ENCODE measurements around the gene CBR3. TPM values are rescaled to one million over a fixed set of nuclear protein-coding genes. Genes with fewer than 3 reads are reported as not detected.

Gene CBR3
- total RNA-seq (1.5 TPM), polyA plus RNA-seq (9.1 TPM)
- long read RNA-seq, donor 1, partial matches to known transcripts, result 0 of 1 reads
- long read RNA-seq, donor 1, other reads (novel, unspliced or antisense), result 0 of 1 reads
- long read RNA-seq, donor 2, partial matches to known transcripts, result 0 of 2 reads
- long read RNA-seq, donor 2, other reads (novel, unspliced or antisense), result 0 of 2 reads
- long read RNA-seq, donor 3, result 0 reads
- long read RNA-seq, donor 4, result 0 reads
- long read RNA-seq, donor 5, partial matches to known transcripts, result 0 of 2 reads
- long read RNA-seq, donor 5, other reads (novel, unspliced or antisense), result 0 of 2 reads
- long read RNA-seq, donor 6, partial matches to known transcripts, result 0 of 1 reads
- long read RNA-seq, donor 6, other reads (novel, unspliced or antisense), result 0 of 1 reads
- long read RNA-seq, donor 7, partial matches to known transcripts, result 0 of 1 reads
- long read RNA-seq, donor 7, other reads (novel, unspliced or antisense), result 0 of 1 reads
- long read RNA-seq, donor 8, result 0 reads
- long read RNA-seq, donor 9, partial matches to known transcripts, result 0 of 1 reads
- long read RNA-seq, donor 9, other reads (novel, unspliced or antisense), result 0 of 1 reads
- long read RNA-seq, donor 10, result 0 reads

DNA sequence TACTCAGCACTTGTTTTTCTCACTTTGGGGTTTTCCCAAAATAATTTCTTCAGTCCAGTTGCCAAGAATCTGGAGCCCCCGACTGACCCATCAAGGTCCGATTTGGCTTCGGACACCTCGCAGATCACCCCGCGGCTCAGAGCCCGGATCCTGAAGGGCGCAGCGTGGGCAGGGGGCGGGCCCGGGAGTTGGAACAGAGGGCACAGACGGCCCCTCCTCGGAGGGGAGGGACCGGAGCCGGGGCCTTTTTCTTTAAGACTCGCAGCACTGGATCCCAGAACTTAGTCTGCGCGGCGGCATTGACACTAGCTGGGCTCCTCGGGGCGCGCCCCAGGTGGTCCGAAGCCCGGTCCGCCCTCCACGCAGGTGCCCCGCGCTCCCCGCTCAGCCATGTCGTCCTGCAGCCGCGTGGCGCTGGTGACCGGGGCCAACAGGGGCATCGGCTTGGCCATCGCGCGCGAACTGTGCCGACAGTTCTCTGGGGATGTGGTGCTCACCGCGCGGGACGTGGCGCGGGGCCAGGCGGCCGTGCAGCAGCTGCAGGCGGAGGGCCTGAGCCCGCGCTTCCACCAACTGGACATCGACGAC is at the start of gene CBR3:
CBR3 (plus strand) TSS at position 277 of the 588 bp plus-strand sequence; CDS start at position 391, 114 bp downstream.
- Histone ChIP-seq H3K4me1 (ENCODE audit: control insufficient read depth in 2 of 2, insufficient read depth in 2 of 2, low read length in 2 of 2) (peaks cover 15 to 23% of the 10 kb centered on the region in 2 donors), H3K9me3 (ENCODE audit: control insufficient read depth in 2 of 2, insufficient read depth in 1 of 2, low read length in 1 of 2) (no peaks in the 10 kb centered on the region), H3K36me3 (ENCODE audit: control insufficient read depth in 2 of 2, insufficient read depth in 2 of 2, low read length in 1 of 2) (no peaks in the 10 kb centered on the region), H3K4me3 (ENCODE audit: low read length in 2 of 2) (peak within 1 kb of the TSS; percentile 43 to 60), H3K27me3 (ENCODE audit: control insufficient read depth in 2 of 2, insufficient read depth in 1 of 2, low read length in 1 of 2) (peaks cover 40 to 81% of the 10 kb centered on the region in 2 donors), H3K27ac (ENCODE audit: low read depth in 1 of 2, low read length in 1 of 2) (peak within 1 kb of the TSS; percentile 37 to 68)
- under 1% methylated on average over 53 of the region's 53 CpGs for WGBS
- DNase-seq (ENCODE audit: low read depth in 6 of 9, low spot score in 9 of 9), result peak in 1 of 9 donors; percentile 33

GRCh38 chr21:36087362-36088138 is 47.3 kb upstream of the CBR3 start:
- 90% methylated on average over 6 of the region's 6 CpGs for WGBS
- H3K4me3 ChIP-seq (ENCODE audit: low read length in 2 of 2), result no peak overlapping the region
- H3K9me3 ChIP-seq (ENCODE audit: control insufficient read depth in 2 of 2, insufficient read depth in 1 of 2, low read length in 1 of 2), result peaks cover 0 to 1% of the 10 kb centered on the region in 2 donors
- no peak overlapping the region for H3K27ac ChIP-seq (ENCODE audit: low read depth in 1 of 2, low read length in 1 of 2)
- DNase-seq (ENCODE audit: low read depth in 6 of 9, low spot score in 9 of 9), result no peak
- H3K4me1 ChIP-seq (ENCODE audit: control insufficient read depth in 2 of 2, insufficient read depth in 2 of 2, low read length in 2 of 2), result no peaks in the 10 kb centered on the region
- H3K36me3 ChIP-seq (ENCODE audit: control insufficient read depth in 2 of 2, insufficient read depth in 2 of 2, low read length in 1 of 2), result no peaks in the 10 kb centered on the region
- no peaks in the 10 kb centered on the region for H3K27me3 ChIP-seq (ENCODE audit: control insufficient read depth in 2 of 2, insufficient read depth in 1 of 2, low read length in 1 of 2)

- DNase-seq (ENCODE audit: low read depth in 6 of 9, low spot score in 9 of 9), result no peak
- Histone ChIP-seq H3K36me3 (ENCODE audit: control insufficient read depth in 2 of 2, insufficient read depth in 2 of 2, low read length in 1 of 2) (no peaks in the 10 kb centered on the region), H3K9me3 (ENCODE audit: control insufficient read depth in 2 of 2, insufficient read depth in 1 of 2, low read length in 1 of 2) (peaks cover 2 to 22% of the 10 kb centered on the region in 2 donors), H3K4me1 (ENCODE audit: control insufficient read depth in 2 of 2, insufficient read depth in 2 of 2, low read length in 2 of 2) (no peaks in the 10 kb centered on the region), H3K27ac (ENCODE audit: low read depth in 1 of 2, low read length in 1 of 2) (no peak overlapping the region), H3K4me3 (ENCODE audit: low read length in 2 of 2) (no peak overlapping the region), H3K27me3 (ENCODE audit: control insufficient read depth in 2 of 2, insufficient read depth in 1 of 2, low read length in 1 of 2) (no peaks in the 10 kb centered on the region)
- WGBS, result 98% methylated on average over 3 of the region's 3 CpGs
Observed at GRCh38 chr21:36089946-36090345, 44.9 kb upstream of the CBR3 start.

DNA sequence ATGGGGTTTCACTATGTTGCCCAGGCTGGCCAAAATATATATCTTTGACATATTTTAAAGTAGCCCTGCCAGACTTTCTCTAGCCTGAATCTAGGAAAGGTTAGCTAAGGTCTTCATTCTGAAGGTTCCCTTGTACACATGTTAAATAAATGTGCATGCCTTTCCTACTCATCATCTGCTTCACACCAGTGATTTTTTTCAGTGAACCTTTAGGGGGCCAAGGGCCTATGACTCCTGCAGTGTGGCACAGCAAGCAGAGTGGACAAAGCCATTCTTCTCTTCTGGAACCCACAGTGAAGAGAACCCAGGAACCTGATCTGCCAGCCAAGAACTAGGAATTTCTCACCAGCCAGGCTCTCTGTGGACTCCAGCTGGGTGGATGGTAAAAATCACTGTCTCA is 42.2 kb upstream of the CBR3 start:
- DNase-seq (ENCODE audit: low read depth in 6 of 9, low spot score in 9 of 9), result no peak
- Histone ChIP-seq H3K4me1 (ENCODE audit: control insufficient read depth in 2 of 2, insufficient read depth in 2 of 2, low read length in 2 of 2) (no peaks in the 10 kb centered on the region), H3K36me3 (ENCODE audit: control insufficient read depth in 2 of 2, insufficient read depth in 2 of 2, low read length in 1 of 2) (no peaks in the 10 kb centered on the region), H3K27me3 (ENCODE audit: control insufficient read depth in 2 of 2, insufficient read depth in 1 of 2, low read length in 1 of 2) (no peaks in the 10 kb centered on the region), H3K4me3 (ENCODE audit: low read length in 2 of 2) (no peak overlapping the region), H3K27ac (ENCODE audit: low read depth in 1 of 2, low read length in 1 of 2) (no peak overlapping the region), H3K9me3 (ENCODE audit: control insufficient read depth in 2 of 2, insufficient read depth in 1 of 2, low read length in 1 of 2) (peaks cover 2 to 22% of the 10 kb centered on the region in 2 donors)

- no peak overlapping the region for H3K4me3 ChIP-seq (ENCODE audit: low read length in 2 of 2)
- 98% methylated on average over 1 of the region's 1 CpG for WGBS
- H3K4me1 ChIP-seq (ENCODE audit: control insufficient read depth in 2 of 2, insufficient read depth in 2 of 2, low read length in 2 of 2), result no peaks in the 10 kb centered on the region
- H3K36me3 ChIP-seq (ENCODE audit: control insufficient read depth in 2 of 2, insufficient read depth in 2 of 2, low read length in 1 of 2), result no peaks in the 10 kb centered on the region
- no peak overlapping the region for H3K27ac ChIP-seq (ENCODE audit: low read depth in 1 of 2, low read length in 1 of 2)
- no peak for DNase-seq (ENCODE audit: low read depth in 6 of 9, low spot score in 9 of 9)
- peaks cover 2 to 22% of the 10 kb centered on the region in 2 donors for H3K9me3 ChIP-seq (ENCODE audit: control insufficient read depth in 2 of 2, insufficient read depth in 1 of 2, low read length in 1 of 2)
- no peaks in the 10 kb centered on the region for H3K27me3 ChIP-seq (ENCODE audit: control insufficient read depth in 2 of 2, insufficient read depth in 1 of 2, low read length in 1 of 2)
Observed at GRCh38 chr21:36093512-36093911, 41.4 kb upstream of the CBR3 start.

DNA sequence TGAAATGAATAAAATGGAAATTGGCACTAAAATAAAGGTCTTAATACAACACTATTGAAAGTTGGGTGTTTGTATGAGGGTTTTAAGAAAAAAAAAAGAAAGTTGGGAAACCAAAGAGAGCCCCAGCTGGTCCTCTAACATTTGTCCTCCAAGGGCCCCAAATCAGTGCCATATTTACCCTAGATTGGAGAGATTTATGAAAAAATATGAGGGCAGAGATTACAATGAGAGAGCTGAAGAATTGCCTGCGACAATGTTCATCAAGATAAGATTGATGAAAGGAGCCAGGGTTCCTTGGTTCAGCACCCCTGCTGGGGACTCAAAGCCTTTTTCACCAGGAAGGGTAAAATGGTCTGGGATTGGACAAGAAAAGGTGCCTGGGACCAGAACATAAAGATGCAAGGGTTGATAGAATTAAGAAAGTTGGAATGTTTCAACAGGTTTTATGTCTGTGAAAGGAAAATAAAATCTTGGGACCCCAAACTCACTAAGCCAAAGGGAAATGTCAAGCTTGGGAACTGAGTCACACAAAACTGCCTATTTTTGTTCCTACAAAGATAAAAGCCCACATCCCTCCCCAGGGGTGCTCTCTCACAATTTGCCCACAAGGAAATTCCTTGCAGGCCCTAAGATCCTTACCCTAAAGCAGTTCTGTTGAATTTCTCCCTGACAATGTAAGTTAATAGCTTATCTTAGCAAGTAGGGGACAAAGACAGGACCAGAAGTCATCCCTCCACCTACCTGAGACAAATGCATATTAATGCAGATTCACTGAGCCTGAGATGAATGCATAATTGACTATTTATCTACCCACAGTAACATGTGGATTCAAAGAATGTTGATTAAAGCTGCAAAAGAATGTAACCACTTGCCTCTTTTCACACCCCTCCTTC is 38.2 kb upstream of the CBR3 start:
- no peaks in the 10 kb centered on the region for H3K27me3 ChIP-seq (ENCODE audit: control insufficient read depth in 2 of 2, insufficient read depth in 1 of 2, low read length in 1 of 2)
- no peak for DNase-seq (ENCODE audit: low read depth in 6 of 9, low spot score in 9 of 9)
- no peaks in the 10 kb centered on the region for H3K4me1 ChIP-seq (ENCODE audit: control insufficient read depth in 2 of 2, insufficient read depth in 2 of 2, low read length in 2 of 2)
- no peak overlapping the region for H3K27ac ChIP-seq (ENCODE audit: low read depth in 1 of 2, low read length in 1 of 2)
- peaks cover 2 to 22% of the 10 kb centered on the region in 2 donors for H3K9me3 ChIP-seq (ENCODE audit: control insufficient read depth in 2 of 2, insufficient read depth in 1 of 2, low read length in 1 of 2)
- no peak overlapping the region for H3K4me3 ChIP-seq (ENCODE audit: low read length in 2 of 2)
- no peaks in the 10 kb centered on the region for H3K36me3 ChIP-seq (ENCODE audit: control insufficient read depth in 2 of 2, insufficient read depth in 2 of 2, low read length in 1 of 2)
- WGBS, result 89% methylated on average over 1 of the region's 1 CpG

- Histone ChIP-seq H3K4me3 (ENCODE audit: low read length in 2 of 2) (no peak overlapping the region), H3K4me1 (ENCODE audit: control insufficient read depth in 2 of 2, insufficient read depth in 2 of 2, low read length in 2 of 2) (no peaks in the 10 kb centered on the region), H3K9me3 (ENCODE audit: control insufficient read depth in 2 of 2, insufficient read depth in 1 of 2, low read length in 1 of 2) (peaks cover 2 to 20% of the 10 kb centered on the region in 2 donors), H3K27me3 (ENCODE audit: control insufficient read depth in 2 of 2, insufficient read depth in 1 of 2, low read length in 1 of 2) (no peaks in the 10 kb centered on the region), H3K27ac (ENCODE audit: low read depth in 1 of 2, low read length in 1 of 2) (no peak overlapping the region), H3K36me3 (ENCODE audit: control insufficient read depth in 2 of 2, insufficient read depth in 2 of 2, low read length in 1 of 2) (no peaks in the 10 kb centered on the region)
- no peak for DNase-seq (ENCODE audit: low read depth in 6 of 9, low spot score in 9 of 9)
- WGBS, result 86% methylated on average over 8 of the region's 8 CpGs
Observed at GRCh38 chr21:36097427-36098181, 37.3 kb upstream of the CBR3 start.

GRCh38 chr21:36098182-36098532 is 36.7 kb upstream of the CBR3 start:
- no peak overlapping the region for H3K27ac ChIP-seq (ENCODE audit: low read depth in 1 of 2, low read length in 1 of 2)
- H3K4me1 ChIP-seq (ENCODE audit: control insufficient read depth in 2 of 2, insufficient read depth in 2 of 2, low read length in 2 of 2), result no peaks in the 10 kb centered on the region
- WGBS, result 62% methylated on average over 2 of the region's 2 CpGs
- DNase-seq (ENCODE audit: low read depth in 6 of 9, low spot score in 9 of 9), result no peak
- peaks cover 2 to 15% of the 10 kb centered on the region in 2 donors for H3K9me3 ChIP-seq (ENCODE audit: control insufficient read depth in 2 of 2, insufficient read depth in 1 of 2, low read length in 1 of 2)
- H3K27me3 ChIP-seq (ENCODE audit: control insufficient read depth in 2 of 2, insufficient read depth in 1 of 2, low read length in 1 of 2), result peaks cover 0 to under 1% of the 10 kb centered on the region in 2 donors
- H3K4me3 ChIP-seq (ENCODE audit: low read length in 2 of 2), result no peak overlapping the region
- H3K36me3 ChIP-seq (ENCODE audit: control insufficient read depth in 2 of 2, insufficient read depth in 2 of 2, low read length in 1 of 2), result no peaks in the 10 kb centered on the region

All from thymus (tissue), 14 donors.